Measurements from ENCODE around the gene ADGRD1. TPM values are rescaled to one million over a fixed set of nuclear protein-coding genes. Genes with fewer than 3 reads are reported as not detected.

The ADGRD1 gene
- total RNA-seq, 1 donor from 2014 or later: 0.98 TPM

DNA sequence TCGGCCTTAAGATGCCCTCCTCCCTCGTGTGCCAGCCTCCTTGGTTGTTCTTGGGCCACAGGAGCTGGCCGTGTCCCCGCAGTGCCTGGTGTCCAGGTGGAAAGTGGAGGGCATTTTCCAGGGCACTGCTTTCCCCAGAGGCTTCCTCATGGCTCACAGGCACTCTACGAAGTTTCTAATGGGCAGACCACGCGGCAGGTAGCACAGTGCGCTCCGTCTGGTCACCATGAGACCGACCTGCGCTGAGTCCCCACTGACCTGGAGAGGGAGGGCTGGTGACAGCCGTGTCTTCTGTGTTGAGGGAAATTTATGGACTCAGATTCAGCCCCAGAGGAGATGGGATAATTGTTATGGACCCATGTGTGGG is 186.3 kb downstream of the ADGRD1 start:
- TF ChIP-seq, protein P1, sequence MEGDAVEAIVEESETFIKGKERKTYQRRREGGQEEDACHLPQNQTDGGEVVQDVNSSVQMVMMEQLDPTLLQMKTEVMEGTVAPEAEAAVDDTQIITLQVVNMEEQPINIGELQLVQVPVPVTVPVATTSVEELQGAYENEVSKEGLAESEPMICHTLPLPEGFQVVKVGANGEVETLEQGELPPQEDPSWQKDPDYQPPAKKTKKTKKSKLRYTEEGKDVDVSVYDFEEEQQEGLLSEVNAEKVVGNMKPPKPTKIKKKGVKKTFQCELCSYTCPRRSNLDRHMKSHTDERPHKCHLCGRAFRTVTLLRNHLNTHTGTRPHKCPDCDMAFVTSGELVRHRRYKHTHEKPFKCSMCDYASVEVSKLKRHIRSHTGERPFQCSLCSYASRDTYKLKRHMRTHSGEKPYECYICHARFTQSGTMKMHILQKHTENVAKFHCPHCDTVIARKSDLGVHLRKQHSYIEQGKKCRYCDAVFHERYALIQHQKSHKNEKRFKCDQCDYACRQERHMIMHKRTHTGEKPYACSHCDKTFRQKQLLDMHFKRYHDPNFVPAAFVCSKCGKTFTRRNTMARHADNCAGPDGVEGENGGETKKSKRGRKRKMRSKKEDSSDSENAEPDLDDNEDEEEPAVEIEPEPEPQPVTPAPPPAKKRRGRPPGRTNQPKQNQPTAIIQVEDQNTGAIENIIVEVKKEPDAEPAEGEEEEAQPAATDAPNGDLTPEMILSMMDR (conservative IDR thresholded peaks at IDR 0.05): no peak
- Mint-ChIP-seq H3K9me3 (no peaks in the 10 kb centered on the region), H3K4me1 (peaks cover 42% of the 10 kb centered on the region), H3K36me3 (ENCODE audit: low read depth) (no peaks in the 10 kb centered on the region), H3K4me3 (no peak overlapping the region), H3K27ac (ENCODE audit: unreplicated experiment) (no peak overlapping the region), H3K27me3 (ENCODE audit: low read depth) (no peaks in the 10 kb centered on the region)
- no peak for DNase-seq (ENCODE audit: low read depth, low spot score)

DNA sequence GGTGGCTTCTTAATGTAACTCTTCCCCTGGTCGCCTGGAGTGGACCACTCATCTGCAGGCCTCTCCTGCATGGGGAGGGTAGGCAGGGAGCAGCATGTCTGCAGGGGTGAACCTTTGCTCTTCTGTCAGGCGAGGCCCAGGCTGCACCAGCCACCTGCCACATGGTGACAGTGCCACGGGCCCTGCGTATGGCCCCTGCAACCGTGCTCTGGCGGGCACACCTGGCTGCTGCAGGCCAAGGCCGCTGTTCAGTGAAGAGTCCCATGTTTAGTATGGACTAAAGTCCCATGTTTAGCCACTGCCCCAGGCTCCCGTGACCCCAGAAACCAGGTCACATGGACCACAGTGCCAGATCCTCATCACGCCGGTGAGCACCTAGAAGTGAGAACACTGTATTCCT is 187.0 kb downstream of the ADGRD1 start:
- H3K27ac Mint-ChIP-seq (ENCODE audit: unreplicated experiment): no peak overlapping the region
- H3K9me3 Mint-ChIP-seq: no peaks in the 10 kb centered on the region
- TF ChIP-seq, protein P1 (conservative IDR thresholded peaks at IDR 0.05): no peak
- H3K36me3 Mint-ChIP-seq (ENCODE audit: low read depth): no peaks in the 10 kb centered on the region
- H3K4me3 Mint-ChIP-seq: no peak overlapping the region
- no peaks in the 10 kb centered on the region for H3K27me3 Mint-ChIP-seq (ENCODE audit: low read depth)
- no peak for DNase-seq (ENCODE audit: low read depth, low spot score)
- H3K4me1 Mint-ChIP-seq: peaks cover 42% of the 10 kb centered on the region

DNA sequence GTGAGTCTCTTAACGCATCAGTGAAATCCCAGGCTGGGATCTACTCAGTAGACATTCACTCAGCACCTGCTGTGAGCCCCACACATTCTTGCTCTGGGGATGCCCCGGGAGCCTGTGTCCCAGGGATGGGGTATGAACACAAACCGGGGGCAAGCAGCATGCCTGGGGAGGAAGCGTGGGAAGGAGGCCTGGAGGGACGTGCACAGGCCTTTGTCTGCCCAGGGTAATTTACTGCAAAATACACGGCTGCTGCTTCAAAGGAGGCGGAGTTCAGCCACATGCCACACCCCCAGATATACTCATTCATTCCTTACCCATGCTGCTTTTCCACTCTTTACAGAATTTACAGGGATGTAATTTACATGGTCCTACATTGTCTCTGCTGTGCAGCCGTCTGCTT is 187.8 kb downstream of the ADGRD1 start:
- DNase-seq (ENCODE audit: low read depth, low spot score): no peak
- TF ChIP-seq, protein P1 (conservative IDR thresholded peaks at IDR 0.05): no peak
- H3K9me3 Mint-ChIP-seq: no peaks in the 10 kb centered on the region
- peaks cover 42% of the 10 kb centered on the region for H3K4me1 Mint-ChIP-seq
- no peak overlapping the region for H3K27ac Mint-ChIP-seq (ENCODE audit: unreplicated experiment)
- no peaks in the 10 kb centered on the region for H3K27me3 Mint-ChIP-seq (ENCODE audit: low read depth)
- no peak overlapping the region for H3K4me3 Mint-ChIP-seq
- H3K36me3 Mint-ChIP-seq (ENCODE audit: low read depth): no peaks in the 10 kb centered on the region

DNA sequence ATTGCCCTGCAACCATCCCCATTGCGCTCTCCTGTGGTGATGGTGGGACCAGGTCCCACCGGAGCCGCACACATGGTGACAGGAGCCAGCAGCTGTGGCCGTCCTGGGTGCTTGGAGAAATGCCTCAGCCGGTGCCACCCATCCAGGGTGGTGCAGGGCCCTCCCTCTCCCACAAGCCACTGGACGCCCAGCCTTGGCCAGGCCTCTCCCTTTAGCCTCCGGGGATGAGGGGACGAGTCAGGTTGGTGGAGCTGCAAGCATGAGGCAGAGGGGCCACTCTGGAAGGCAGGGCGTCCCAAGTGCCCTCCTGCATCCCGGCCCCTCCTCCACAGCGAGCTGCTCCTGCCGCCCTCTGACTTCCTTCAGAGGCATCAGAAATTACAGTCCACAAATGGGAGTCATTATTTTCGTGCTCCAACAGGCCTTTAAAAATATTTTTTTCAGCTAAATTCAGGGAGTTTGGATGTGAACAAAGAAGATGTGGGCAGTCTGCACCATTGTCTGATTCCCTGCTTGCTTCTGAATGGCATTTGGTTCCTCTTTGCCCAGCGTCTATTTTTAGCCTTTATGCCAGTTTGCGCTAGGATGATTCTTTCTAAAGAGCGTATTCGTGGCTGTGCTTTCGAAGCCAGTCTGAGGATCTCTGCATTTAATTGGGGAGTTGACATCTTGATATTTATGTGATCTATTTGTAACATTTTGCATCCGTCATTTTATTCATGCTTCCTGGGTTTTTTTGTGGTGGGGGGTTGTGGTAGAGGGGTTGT is 189.4 kb downstream of the ADGRD1 start:
- DNase-seq (ENCODE audit: low read depth, low spot score): no peak
- Mint-ChIP-seq H3K4me3 (no peak overlapping the region), H3K27ac (ENCODE audit: unreplicated experiment) (no peak overlapping the region), H3K36me3 (ENCODE audit: low read depth) (no peaks in the 10 kb centered on the region), H3K9me3 (no peaks in the 10 kb centered on the region), H3K4me1 (peaks cover 32% of the 10 kb centered on the region), H3K27me3 (ENCODE audit: low read depth) (no peaks in the 10 kb centered on the region)
- TF ChIP-seq, protein P1 (conservative IDR thresholded peaks at IDR 0.05): no peak

DNA sequence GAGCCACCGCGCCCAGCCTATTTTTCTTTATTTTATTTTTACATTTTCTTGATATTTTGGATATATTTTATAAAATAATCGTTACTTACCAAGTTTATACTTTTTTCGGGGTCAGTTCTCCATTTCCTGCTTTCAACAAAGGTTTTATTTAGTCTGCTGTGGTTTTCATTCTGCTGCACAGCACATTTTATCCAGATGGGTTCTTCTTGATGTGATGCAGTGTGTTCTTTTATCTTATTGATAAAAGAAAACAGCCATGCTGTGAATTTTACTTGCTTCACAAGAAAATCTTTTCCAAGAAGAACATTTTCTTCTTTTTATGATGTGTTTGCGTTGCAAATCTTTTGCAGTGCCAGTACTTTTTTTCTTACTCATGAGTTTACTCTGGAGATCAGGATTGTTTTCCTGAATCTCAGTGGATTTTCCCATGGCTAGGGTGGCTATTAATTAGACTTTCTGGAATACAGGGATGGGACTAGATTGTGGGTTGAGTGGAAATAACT is 192.5 kb downstream of the ADGRD1 start:
- Mint-ChIP-seq H3K4me3 (no peak overlapping the region), H3K9me3 (peaks cover 8% of the 10 kb centered on the region), H3K36me3 (ENCODE audit: low read depth) (no peaks in the 10 kb centered on the region), H3K27me3 (ENCODE audit: low read depth) (no peaks in the 10 kb centered on the region), H3K4me1 (peaks cover 19% of the 10 kb centered on the region), H3K27ac (ENCODE audit: unreplicated experiment) (no peak overlapping the region)
- DNase-seq (ENCODE audit: low read depth, low spot score): no peak
- TF ChIP-seq, protein P1 (conservative IDR thresholded peaks at IDR 0.05): no peak
